ENCODE measurements around the gene RPGR.

- TF ChIP-seq CTCF (conservative IDR thresholded peaks at IDR 0.05; ENCODE audit: low read depth, low read length), result no peak
- no peak for TF ChIP-seq EZH2 (IDR thresholded peaks at IDR 0.05; ENCODE audit: low read length, unreplicated experiment)
- TF ChIP-seq EZH2phosphoT487 (IDR thresholded peaks at IDR 0.05; ENCODE audit: borderline replicate concordance, low read length), result no peak
Observed at GRCh38 chrX:38221391-38221929, 105.8 kb downstream of the RPGR start.
